ENCODE data around the gene SLC6A11.
A peak's percentile ranks its signal among the peaks of the same experiment; 100 is the strongest.

SLC6A11 gene

GRCh38 chr3:10816019-10816862 is at the start of gene SLC6A11:
Gene SLC6A11, plus strand, starts transcription at chr3:10816228. Its CDS starts 38 bp downstream, at chr3:10816266.
- peak; percentile 6 to 70 for DNase-seq

GRCh38 chr3:10768708-10769394 is 47.2 kb upstream of the SLC6A11 start:
- no peak for DNase-seq

- no peak for DNase-seq
These were observed 45.5 kb upstream of the SLC6A11 start for GRCh38 chr3:10770547-10770946.

GRCh38 chr3:10770981-10771380 is 45.0 kb upstream of the SLC6A11 start:
- DNase-seq, result no peak

GRCh38 chr3:10771486-10772270 is 44.4 kb upstream of the SLC6A11 start:
- no peak for DNase-seq

- peak in 1 of 2 experiments; percentile 58 for DNase-seq
These were observed 43.5 kb upstream of the SLC6A11 start for GRCh38 chr3:10772271-10773161.

GRCh38 chr3:10774129-10774670 is 41.8 kb upstream of the SLC6A11 start:
- DNase-seq, result no peak

GRCh38 chr3:10774825-10775224 is 41.2 kb upstream of the SLC6A11 start:
- DNase-seq, result no peak

GRCh38 chr3:10775259-10775658 is 40.8 kb upstream of the SLC6A11 start:
- no peak for DNase-seq

- no peak for DNase-seq
These were observed 40.2 kb upstream of the SLC6A11 start for GRCh38 chr3:10775828-10776227.

GRCh38 chr3:10777627-10778026 is 38.4 kb upstream of the SLC6A11 start:
- DNase-seq, result no peak

- no peak for DNase-seq
These were observed 37.3 kb upstream of the SLC6A11 start for GRCh38 chr3:10778492-10779292.

- no peak for DNase-seq
These were observed 36.7 kb upstream of the SLC6A11 start for GRCh38 chr3:10779293-10779805.

- DNase-seq, result no peak
These were observed 35.8 kb upstream of the SLC6A11 start for GRCh38 chr3:10780243-10780642.

- DNase-seq, result no peak
These were observed 35.1 kb upstream of the SLC6A11 start for GRCh38 chr3:10780922-10781321.

- DNase-seq, result no peak
These were observed 34.0 kb upstream of the SLC6A11 start for GRCh38 chr3:10781981-10782380.

GRCh38 chr3:10783360-10784351 is 32.4 kb upstream of the SLC6A11 start:
- DNase-seq, result peak in 1 of 2 experiments; percentile 27

- no peak for DNase-seq
These were observed 29.4 kb upstream of the SLC6A11 start for GRCh38 chr3:10786640-10787039.

GRCh38 chr3:10788451-10788850 is 27.6 kb upstream of the SLC6A11 start:
- no peak for DNase-seq

- no peak for DNase-seq
These were observed 25.3 kb upstream of the SLC6A11 start for GRCh38 chr3:10790713-10791112.
